ENCODE data around the gene SLC29A3.
A peak's percentile ranks its signal among the peaks of the same experiment; 100 is the strongest.

SLC29A3 gene

DNA sequence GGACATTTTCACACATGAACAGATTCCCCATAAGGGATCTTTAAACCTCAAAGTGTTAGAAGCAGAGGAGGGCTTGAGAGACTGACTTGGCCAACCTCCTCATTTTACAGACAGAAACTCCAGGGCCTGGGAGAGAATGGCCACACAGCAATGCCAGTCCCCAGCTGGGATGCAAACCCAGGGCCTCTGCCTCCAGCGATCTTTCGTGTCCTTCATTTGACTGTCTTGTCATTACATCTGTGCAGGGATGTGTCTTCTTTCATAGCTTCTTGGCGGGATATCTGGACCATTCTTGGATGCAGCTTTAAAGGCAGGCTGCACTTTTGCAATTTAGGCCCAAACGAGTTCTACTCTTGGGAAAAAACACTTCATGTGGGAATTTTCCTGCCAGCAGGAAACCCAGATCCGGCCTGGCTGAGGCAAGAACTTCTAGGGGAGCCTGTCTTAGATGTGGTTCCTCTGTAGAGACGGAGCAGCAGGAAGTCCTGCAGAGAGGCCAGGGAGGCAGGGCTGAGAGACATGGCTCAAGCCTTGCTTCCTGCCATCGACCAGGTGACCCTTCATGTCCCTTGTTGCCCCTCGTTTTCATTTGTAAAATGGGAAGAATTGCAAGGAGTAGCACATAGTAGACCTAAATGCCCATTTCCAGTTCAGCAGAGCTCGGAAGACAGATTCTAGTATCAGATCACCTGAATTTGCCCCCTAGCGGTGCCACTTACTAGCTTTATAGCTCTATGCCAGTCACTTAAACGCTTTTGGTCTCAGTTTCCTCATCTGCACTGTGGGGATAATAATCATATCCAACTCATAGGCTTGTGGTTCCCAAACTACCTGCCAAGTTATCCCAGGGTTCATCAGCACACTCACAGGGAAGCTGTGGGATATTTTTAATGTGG is 43.9 kb upstream of the SLC29A3 start:
- Histone ChIP-seq H3K23ac (ENCODE audit: low read depth, low read length, poor library complexity) (no peak overlapping the region), H3K18ac (ENCODE audit: low read length) (no peak overlapping the region), H3K14ac (ENCODE audit: low read length) (no peak overlapping the region), H3K4me3 (ENCODE audit: low read length in 2 of 2) (no peak overlapping the region), H3K9ac (ENCODE audit: low read depth, low read length, poor library complexity) (no peak overlapping the region), H2BK12ac (ENCODE audit: low read length) (no peak overlapping the region), H2BK15ac (ENCODE audit: low read length) (no peak overlapping the region), H2AFZ (ENCODE audit: low read length) (no peak overlapping the region), H3K4ac (ENCODE audit: low read length) (no peak overlapping the region), H4K91ac (ENCODE audit: low read depth, low read length, poor library complexity) (no peak overlapping the region), H3K27ac (replicated peaks; ENCODE audit: low read length) (no peak overlapping the region), H2BK5ac (ENCODE audit: low read length) (no peak overlapping the region), H2BK120ac (ENCODE audit: low read depth, low read length) (no peak overlapping the region), H3K27me3 (ENCODE audit: control insufficient read depth in 3 of 3, insufficient read depth in 3 of 3, low read depth in 1 of 3, low read length in 3 of 3) (peaks cover 0 to 7% (median 0%) of the 10 kb centered on the region in 3 experiments), H3K9me3 (replicated peaks in 1 of 2; ENCODE audit: control insufficient read depth in 2 of 2, insufficient read depth in 1 of 2, low read depth in 1 of 2, low read length in 2 of 2) (no peaks in the 10 kb centered on the region), H3K4me1 (ENCODE audit: control insufficient read depth in 2 of 2, insufficient read depth in 1 of 2, low read depth in 1 of 2, low read length in 2 of 2) (peaks cover 0 to 13% of the 10 kb centered on the region in 2 donors), H2AK5ac (ENCODE audit: low read depth, low read length) (no peak overlapping the region), H3K36me3 (replicated peaks in 1 of 2; ENCODE audit: control insufficient read depth in 2 of 2, insufficient read depth in 2 of 2, low read length in 2 of 2) (no peaks in the 10 kb centered on the region), H4K8ac (ENCODE audit: low read depth, low read length) (no peak overlapping the region), H3K79me1 (ENCODE audit: low read depth, low read length) (no peaks in the 10 kb centered on the region), H3K4me2 (ENCODE audit: insufficient read depth, low read length, poor library complexity, severe bottlenecking) (no peak overlapping the region)
- no CpG with 5 or more reads among the region's 11 CpGs for WGBS, 2 donors (ENCODE audit: extremely low coverage in 2 of 2, insufficient read length in 2 of 2, insufficient replicate concordance in 1 of 2)
- no peak for DNase-seq (ENCODE audit: low spot score)

- no peak overlapping the region for H3K18ac ChIP-seq (ENCODE audit: low read length)
- no peaks in the 10 kb centered on the region for H3K36me3 ChIP-seq (replicated peaks in 1 of 2; ENCODE audit: control insufficient read depth in 2 of 2, insufficient read depth in 2 of 2, low read length in 2 of 2)
- no peak overlapping the region for H3K27ac ChIP-seq (replicated peaks; ENCODE audit: low read length)
- no peaks in the 10 kb centered on the region for H3K79me1 ChIP-seq (ENCODE audit: low read depth, low read length)
- H3K4me2 ChIP-seq (ENCODE audit: insufficient read depth, low read length, poor library complexity, severe bottlenecking), result no peak overlapping the region
- H2BK120ac ChIP-seq (ENCODE audit: low read depth, low read length), result peak overlapping the region; percentile 41
- H3K4me1 ChIP-seq (ENCODE audit: control insufficient read depth in 2 of 2, insufficient read depth in 1 of 2, low read depth in 1 of 2, low read length in 2 of 2), result peaks cover 0 to 13% of the 10 kb centered on the region in 2 donors
- no peak overlapping the region for H3K4me3 ChIP-seq (ENCODE audit: low read length in 2 of 2)
- no peak for DNase-seq (ENCODE audit: low spot score)
- no peak overlapping the region for H2BK12ac ChIP-seq (ENCODE audit: low read length)
- H3K23ac ChIP-seq (ENCODE audit: low read depth, low read length, poor library complexity), result no peak overlapping the region
- no CpG with 5 or more reads among the region's 9 CpGs for WGBS, 2 donors (ENCODE audit: extremely low coverage in 2 of 2, insufficient read length in 2 of 2, insufficient replicate concordance in 1 of 2)
- no peak overlapping the region for H3K4ac ChIP-seq (ENCODE audit: low read length)
- no peak overlapping the region for H2AFZ ChIP-seq (ENCODE audit: low read length)
- peaks cover 0 to 7% (median 0%) of the 10 kb centered on the region in 3 experiments for H3K27me3 ChIP-seq (ENCODE audit: control insufficient read depth in 3 of 3, insufficient read depth in 3 of 3, low read depth in 1 of 3, low read length in 3 of 3)
- no peak overlapping the region for H2BK5ac ChIP-seq (ENCODE audit: low read length)
- H3K14ac ChIP-seq (ENCODE audit: low read length), result no peak overlapping the region
- no peaks in the 10 kb centered on the region for H3K9me3 ChIP-seq (replicated peaks in 1 of 2; ENCODE audit: control insufficient read depth in 2 of 2, insufficient read depth in 1 of 2, low read depth in 1 of 2, low read length in 2 of 2)
- peak overlapping the region; percentile 38 for H2BK15ac ChIP-seq (ENCODE audit: low read length)
- peak overlapping the region; percentile 26 for H2AK5ac ChIP-seq (ENCODE audit: low read depth, low read length)
- no peak overlapping the region for H3K9ac ChIP-seq (ENCODE audit: low read depth, low read length, poor library complexity)
- no peak overlapping the region for H4K91ac ChIP-seq (ENCODE audit: low read depth, low read length, poor library complexity)
- H4K8ac ChIP-seq (ENCODE audit: low read depth, low read length), result no peak overlapping the region
These were observed 42.2 kb upstream of the SLC29A3 start for GRCh38 chr10:71276873-71277272.

DNA sequence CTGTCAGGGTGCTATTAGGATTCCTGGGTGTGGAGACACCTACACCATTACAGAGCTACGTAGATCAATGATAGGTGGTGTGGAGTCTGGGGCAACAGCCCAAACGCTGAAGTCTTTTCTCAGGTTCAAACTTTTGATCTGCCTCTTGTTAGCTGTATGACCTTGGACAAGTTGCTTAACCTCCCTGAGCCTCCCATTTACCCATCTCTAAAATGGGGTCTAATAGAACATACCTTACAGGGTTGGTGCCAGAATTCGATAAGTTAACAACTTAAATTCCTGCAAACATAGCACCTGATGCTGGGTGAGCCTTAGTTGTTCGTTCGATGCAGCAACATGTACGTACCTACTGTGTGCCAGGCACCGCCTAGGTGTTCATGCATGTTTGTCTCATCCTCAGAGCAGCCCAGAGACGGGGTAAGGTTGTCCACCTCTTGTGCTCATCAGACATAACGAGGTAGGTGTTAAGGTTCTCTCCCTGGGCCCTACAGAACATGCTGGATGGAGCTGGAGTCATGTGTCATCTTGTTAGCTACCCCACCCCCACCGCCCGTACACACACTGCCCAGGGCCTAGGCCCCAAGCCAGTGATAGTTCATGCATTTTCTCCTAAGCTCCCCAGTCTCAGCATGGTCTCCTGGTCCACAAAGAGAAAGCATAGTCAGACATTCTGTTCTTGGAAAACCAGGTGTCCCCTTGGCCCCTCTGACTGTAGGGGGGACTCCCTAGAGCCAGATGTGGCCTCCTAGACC is 41.0 kb upstream of the SLC29A3 start:
- H3K23ac ChIP-seq (ENCODE audit: low read depth, low read length, poor library complexity), result no peak overlapping the region
- H3K27ac ChIP-seq (replicated peaks; ENCODE audit: low read length), result no peak overlapping the region
- no peak overlapping the region for H2BK5ac ChIP-seq (ENCODE audit: low read length)
- H3K4me1 ChIP-seq (ENCODE audit: control insufficient read depth in 2 of 2, insufficient read depth in 1 of 2, low read depth in 1 of 2, low read length in 2 of 2), result peaks cover 0 to 10% of the 10 kb centered on the region in 2 donors
- no peaks in the 10 kb centered on the region for H3K9me3 ChIP-seq (replicated peaks in 1 of 2; ENCODE audit: control insufficient read depth in 2 of 2, insufficient read depth in 1 of 2, low read depth in 1 of 2, low read length in 2 of 2)
- H4K8ac ChIP-seq (ENCODE audit: low read depth, low read length), result no peak overlapping the region
- peak overlapping the region; percentile 96 for H3K14ac ChIP-seq (ENCODE audit: low read length)
- no peak overlapping the region for H3K9ac ChIP-seq (ENCODE audit: low read depth, low read length, poor library complexity)
- peak overlapping the region; percentile 46 for H2BK15ac ChIP-seq (ENCODE audit: low read length)
- peak overlapping the region; percentile 89 for H3K18ac ChIP-seq (ENCODE audit: low read length)
- H3K4me2 ChIP-seq (ENCODE audit: insufficient read depth, low read length, poor library complexity, severe bottlenecking), result no peak overlapping the region
- H4K91ac ChIP-seq (ENCODE audit: low read depth, low read length, poor library complexity), result peak overlapping the region; percentile 75
- WGBS, 2 donors (ENCODE audit: extremely low coverage in 2 of 2, insufficient read length in 2 of 2, insufficient replicate concordance in 1 of 2), result no CpG with 5 or more reads among the region's 11 CpGs
- no peak for DNase-seq (ENCODE audit: low spot score)
- H3K36me3 ChIP-seq (replicated peaks in 1 of 2; ENCODE audit: control insufficient read depth in 2 of 2, insufficient read depth in 2 of 2, low read length in 2 of 2), result no peaks in the 10 kb centered on the region
- no peak overlapping the region for H2BK120ac ChIP-seq (ENCODE audit: low read depth, low read length)
- H3K4ac ChIP-seq (ENCODE audit: low read length), result no peak overlapping the region
- H2BK12ac ChIP-seq (ENCODE audit: low read length), result no peak overlapping the region
- no peaks in the 10 kb centered on the region for H3K79me1 ChIP-seq (ENCODE audit: low read depth, low read length)
- no peak overlapping the region for H2AFZ ChIP-seq (ENCODE audit: low read length)
- H3K27me3 ChIP-seq (ENCODE audit: control insufficient read depth in 3 of 3, insufficient read depth in 3 of 3, low read depth in 1 of 3, low read length in 3 of 3), result peaks cover 0 to 7% (median 0%) of the 10 kb centered on the region in 3 experiments
- no peak overlapping the region for H3K4me3 ChIP-seq (ENCODE audit: low read length in 2 of 2)
- no peak overlapping the region for H2AK5ac ChIP-seq (ENCODE audit: low read depth, low read length)
